ENCODE measurements around the gene KLHL22.
"Not testable (repeated sequence)": the region's sequence is repeated elsewhere in the genome, so short reads cannot be mapped to it uniquely, and the experiment has no call there.

The KLHL22 gene

DNA sequence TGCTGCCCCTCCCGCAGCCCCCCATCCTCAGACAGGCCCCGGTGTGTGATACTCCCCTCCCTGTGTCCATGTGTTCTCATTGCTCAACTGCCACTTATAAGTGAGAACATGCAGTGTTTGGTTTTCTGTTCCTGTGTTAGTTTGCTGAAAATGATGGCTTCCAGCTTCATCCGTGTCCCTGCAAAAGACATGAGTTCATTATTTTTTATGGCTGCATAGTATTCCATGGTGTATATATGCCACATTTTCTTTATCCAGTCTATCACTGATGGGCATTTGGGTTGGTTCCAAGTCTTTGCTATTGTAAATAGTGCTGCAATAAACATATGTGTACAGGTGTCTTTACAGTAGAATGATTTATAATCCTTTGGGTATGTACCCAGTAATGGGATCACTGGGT lies 80.4 kb downstream of the KLHL22 start:
- DNase-seq = not testable (repeated sequence)

DNA sequence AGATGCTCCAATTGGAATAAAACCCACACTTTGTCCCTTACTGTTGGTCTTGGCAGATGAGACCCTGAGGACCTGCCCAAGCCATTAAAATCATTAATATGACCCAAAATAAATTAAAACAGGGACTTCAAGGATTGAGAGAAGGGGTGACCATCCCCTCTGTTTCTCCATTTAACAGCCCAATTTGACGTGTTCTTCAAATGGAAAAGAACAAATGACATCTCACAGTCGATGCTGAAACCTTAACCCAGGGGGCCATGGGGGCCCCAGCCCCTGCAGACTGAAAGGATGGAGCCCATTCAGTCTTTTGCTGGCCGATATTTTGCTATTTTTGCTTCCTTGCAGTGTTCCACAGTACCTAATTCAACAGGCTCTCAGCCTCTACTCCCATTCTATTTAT lies 81.1 kb downstream of the KLHL22 start:
- no peak for DNase-seq

DNA sequence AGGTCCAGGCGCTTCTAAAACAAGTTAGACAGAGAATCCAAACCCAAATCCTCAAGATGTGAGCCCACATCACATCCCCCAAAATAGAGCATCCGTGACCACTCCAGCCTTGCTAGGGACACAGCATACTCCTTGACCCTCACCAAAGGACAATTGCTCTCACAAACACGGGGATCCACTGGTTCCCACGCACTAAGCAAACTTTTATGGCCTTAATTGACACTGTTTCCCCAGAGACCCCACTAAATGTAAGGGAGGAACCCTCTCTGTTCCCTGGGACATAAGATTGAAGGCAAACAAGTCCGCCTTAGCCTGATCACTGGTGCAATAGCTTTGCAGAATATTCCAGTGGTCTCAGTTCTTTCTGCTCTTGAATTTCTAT lies 81.5 kb downstream of the KLHL22 start:
- DNase-seq = no peak

DNA sequence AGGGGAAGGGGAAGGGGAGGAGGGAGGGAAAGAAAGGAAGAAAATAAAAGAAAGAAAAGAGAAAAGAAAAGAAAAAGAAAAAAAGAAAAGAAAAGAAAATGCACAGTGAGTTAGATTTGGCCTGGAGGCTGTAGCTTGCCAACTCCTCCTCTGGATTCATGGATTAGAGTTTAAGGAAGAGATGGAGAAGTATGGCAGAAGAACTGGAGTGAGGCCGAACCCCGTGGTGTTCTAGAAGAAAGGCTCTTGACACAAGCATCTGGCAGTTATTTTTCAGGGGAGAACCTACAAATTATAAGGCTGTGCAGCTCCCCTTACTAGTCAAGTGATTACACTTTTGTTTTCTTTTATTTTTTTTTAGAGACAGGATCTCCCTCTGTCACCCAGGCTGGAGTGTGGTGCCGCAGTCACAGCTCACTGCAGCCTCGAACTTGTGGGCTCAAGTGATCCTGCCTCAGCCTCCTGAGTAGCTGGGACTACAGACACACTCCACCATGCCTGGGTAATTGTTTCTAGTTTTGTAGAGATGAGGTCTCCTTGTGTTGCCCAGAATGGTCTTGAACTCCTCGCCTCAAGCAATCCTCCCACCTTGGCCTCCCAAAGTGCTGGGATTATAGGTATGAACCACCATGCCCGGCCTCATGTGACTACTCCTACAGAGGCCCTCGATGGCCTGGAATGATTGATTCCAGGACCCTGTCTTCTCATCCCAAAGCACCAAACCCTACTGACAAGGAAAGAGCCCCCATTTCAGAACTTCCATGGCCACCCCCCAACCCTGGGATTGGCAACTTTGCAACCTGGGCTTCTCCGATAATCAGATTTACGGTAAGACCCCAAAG lies 82.2 kb downstream of the KLHL22 start:
- DNase-seq = no peak

DNA sequence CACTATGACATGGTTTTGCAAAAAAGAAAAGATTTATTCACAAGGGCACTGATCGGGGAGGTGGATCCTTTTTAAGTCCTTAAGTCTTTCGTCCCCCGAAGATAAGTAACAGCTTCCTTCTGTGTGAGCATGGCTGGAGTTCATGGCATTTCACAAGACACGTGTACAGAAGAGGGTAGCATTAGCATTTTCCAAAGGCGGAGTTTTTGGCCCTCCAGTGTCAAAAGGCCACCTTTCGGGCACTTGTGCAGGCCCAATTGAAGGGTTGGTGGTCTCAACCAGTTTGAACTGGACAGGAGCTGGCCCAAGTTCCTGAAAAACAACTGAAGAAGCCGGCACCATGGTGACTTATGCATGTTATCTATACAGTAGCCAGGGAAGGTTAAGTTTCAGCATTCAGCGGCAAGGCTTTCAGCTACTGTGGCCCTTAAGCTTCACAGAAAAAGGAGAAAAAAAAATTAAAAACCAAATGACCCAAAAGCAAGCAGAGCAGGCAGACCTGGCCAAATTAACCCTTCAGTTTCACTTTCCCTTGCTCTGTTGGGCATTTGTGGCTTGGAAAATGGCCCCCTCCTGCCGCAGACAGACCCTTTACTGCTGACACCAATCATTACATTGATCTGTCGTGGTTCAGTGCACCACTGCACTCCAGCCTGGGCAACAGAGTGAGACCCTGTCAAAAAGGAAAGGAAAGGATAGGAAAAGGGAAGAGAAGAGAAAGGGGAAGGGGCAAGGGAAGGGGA lies 83.0 kb downstream of the KLHL22 start:
- DNase-seq = no peak

DNA sequence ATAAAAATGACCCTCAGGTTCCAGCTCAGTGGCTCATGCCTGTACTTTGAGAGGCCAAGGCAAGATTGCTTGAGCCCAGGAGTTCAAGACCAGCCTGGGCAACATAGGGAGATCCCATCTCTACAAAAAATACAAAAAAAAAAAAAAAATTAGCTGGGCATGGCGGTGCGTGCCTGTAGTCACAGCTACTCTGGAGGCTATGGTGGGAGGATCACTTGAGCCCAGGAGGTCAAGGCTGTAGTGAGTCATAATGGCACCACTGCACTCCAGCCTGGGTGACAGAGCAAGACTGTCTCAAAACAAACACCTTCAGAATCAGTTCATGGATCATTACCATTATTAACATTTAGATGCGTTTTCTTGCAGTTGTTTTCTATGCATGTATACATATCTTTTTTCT lies 86.2 kb downstream of the KLHL22 start:
- DNase-seq = not testable (repeated sequence)

DNA sequence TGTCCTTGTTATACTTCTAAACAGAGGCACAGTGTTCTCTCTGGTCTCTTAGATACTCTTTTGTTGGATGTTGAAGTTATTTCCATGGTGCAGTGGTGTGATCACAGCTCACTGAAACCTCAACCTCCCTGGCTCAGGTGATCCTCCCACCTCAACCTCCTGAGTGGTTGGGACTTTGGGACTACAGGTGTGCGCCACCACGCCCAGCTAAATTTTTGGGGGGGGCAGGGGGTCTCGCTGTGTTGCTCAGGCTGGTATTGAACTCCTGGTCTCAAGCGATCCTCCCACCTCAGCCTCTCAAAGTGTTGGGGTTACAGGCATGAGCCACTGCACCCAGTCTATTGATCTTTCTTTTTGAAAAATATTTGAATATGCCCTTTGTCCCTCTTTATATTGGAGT lies 86.7 kb downstream of the KLHL22 start:
- no peak for DNase-seq

DNA sequence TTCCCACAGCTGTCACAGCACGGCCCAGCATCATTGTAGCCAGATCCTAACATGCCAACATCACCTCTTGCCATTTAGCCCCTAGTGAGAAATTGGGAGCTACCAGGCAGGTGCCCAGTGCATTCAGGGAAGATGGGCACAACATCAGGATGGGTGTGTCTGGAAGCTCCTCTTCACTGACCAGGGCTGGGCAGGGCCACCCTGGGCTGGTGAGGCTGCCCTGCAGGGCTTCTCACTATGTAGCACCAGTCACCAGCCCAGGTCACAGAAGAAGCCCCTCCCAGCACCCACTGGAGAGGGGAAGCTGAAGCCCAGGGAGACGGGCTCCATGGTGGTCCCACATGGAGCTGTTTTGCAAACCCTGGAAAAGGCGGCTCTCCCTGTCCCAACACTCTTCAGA lies 87.8 kb downstream of the KLHL22 start:
- DNase-seq = no peak

DNA sequence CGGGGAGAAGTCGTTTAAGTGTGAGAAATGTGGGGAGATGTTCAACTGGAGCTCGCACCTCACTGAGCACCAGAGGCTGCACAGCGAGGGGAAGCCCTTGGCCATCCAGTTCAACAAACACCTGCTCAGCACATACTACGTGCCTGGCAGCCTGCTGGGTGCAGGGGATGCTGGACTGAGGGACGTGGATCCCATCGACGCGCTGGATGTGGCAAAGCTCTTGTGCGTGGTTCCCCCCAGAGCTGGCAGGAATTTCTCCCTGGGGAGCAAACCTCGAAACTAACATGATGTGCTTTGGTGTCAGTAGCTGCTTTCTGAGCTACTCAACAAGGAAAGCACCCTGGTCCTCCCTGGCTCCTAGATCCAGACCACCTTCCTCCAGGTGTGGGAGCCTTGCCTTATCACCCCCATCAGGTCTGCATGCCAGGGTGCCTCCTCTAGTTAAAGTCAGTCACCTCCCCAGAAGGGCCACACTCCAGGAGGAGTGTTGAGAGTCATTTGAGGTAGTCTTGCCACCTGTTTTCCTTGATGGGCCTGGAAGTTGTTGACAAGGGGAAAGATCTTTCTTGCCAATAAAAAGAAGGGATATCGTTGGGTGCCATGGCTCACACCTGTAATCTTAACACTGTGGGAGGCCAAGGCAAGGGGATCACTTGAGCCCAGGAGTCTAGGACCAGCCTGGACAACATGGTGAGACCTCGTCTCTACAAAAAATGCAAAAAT lies 88.7 kb downstream of the KLHL22 start:
- no peak for DNase-seq

DNA sequence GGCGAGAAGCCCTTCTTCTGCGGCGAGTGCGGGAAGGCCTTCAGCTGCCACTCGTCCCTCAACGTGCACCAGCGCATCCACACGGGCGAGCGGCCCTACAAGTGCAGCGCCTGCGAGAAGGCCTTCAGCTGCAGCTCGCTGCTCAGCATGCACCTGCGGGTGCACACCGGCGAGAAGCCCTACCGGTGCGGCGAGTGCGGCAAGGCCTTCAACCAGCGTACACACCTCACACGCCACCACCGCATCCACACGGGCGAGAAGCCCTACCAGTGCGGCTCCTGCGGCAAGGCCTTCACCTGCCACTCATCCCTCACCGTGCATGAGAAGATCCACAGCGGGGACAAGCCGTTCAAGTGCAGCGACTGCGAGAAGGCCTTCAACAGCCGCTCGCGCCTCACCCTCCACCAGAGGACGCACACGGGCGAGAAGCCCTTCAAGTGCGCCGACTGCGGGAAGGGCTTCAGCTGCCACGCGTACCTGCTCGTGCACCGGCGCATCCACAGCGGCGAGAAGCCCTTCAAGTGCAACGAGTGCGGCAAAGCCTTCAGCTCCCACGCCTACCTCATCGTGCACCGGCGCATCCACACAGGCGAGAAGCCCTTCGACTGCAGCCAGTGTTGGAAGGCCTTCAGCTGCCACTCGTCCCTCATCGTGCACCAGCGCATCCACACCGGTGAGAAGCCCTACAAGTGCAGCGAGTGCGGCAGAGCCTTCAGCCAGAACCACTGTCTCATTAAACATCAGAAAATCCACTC lies 89.5 kb downstream of the KLHL22 start:
- no peak for DNase-seq

DNA sequence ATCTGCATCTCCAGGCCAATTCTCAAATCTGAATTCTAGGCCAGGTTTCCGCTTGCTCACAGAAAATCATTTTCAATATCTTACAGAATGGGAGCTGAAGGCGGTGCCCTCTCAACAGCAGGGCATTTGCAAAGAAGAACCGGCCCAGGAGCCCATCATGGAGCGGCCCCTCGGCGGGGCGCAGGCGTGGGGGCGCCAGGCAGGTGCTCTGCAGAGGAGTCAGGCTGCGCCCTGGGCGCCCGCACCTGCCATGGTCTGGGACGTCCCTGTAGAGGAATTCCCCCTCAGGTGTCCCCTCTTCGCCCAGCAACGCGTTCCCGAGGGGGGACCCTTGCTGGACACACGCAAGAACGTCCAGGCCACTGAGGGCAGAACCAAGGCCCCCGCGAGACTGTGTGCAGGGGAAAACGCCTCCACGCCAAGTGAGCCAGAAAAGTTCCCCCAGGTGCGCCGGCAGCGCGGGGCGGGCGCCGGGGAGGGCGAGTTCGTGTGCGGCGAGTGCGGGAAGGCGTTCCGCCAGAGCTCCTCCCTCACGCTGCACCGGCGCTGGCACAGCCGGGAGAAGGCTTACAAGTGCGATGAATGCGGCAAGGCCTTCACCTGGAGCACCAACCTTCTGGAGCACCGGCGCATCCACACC lies 90.2 kb downstream of the KLHL22 start:
- no peak for DNase-seq

DNA sequence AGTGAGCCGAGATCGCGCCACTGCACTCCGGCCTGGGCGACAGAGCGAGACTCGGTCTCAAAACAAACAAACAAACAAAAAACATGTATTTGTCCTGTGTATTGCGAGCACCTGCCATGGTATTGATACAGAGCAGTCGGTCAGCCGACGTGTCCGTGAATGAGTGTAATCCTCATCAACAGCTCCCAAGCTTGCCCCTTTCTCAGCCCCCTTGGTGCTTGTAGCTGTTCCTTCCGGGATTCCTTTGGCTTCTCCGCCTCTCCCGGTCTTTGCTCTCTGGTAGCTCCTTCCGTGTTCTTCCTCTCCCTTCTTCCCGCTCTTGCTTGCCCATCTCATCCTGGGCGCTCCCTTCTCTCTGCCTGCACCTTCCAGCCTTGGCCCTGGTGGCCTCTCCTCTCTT lies 90.7 kb downstream of the KLHL22 start:
- DNase-seq = no peak

DNA sequence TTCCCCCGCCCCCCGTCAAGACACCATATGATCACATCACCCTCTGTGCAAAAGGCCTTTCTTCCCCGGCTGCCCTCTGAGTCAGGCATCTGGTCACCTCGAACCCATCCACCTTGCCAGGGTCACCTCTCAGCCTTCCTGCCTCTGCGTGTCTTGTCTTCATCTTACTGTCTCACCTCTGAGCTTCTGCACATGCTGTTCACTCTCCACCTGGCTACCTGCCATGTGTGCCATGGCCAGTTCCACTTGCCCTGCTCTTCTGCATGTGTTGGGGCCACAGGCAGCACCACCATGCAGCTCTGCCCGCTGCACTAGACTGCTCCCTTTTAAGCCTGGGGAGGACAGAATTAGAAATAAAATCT lies 91.8 kb downstream of the KLHL22 start:
- no peak for DNase-seq

DNA sequence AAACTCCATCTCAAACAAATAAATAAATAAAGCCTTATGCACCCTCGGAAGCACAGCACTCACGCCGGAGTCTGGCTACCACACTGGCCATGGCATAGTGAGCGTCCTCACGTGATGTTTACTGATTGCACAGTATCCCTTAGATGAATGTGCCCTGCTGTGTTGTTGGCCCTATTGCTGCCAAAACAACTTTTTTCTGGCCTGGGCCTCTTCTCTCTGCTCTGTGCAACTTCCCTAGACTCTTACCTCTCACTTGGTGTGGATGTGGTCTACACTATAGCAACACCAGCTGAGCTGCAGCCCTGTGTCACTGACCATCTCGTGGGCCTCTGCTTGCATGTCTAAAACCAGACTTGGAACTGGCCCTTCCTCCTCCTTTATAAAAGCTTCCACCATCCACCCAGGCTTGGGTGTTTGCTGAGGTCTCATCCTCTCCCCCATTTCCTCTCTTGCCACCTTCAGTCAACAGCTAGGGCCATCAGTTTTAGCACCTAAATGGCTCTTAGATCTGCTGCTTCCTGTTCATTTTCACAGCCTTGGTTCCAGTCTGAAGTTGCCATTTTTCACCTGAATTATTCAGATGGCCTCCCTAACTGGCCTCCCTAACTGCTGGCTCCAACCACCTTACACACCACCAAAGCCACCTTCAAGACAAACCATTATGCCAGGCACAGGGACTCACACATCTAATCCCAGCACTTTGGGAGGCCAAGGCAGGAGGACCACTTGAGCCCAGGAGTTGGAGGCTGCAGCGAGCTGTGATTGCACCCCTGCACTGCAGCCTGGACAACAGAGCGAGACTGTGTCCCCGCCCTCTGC lies 92.4 kb downstream of the KLHL22 start:
- no peak for DNase-seq

DNA sequence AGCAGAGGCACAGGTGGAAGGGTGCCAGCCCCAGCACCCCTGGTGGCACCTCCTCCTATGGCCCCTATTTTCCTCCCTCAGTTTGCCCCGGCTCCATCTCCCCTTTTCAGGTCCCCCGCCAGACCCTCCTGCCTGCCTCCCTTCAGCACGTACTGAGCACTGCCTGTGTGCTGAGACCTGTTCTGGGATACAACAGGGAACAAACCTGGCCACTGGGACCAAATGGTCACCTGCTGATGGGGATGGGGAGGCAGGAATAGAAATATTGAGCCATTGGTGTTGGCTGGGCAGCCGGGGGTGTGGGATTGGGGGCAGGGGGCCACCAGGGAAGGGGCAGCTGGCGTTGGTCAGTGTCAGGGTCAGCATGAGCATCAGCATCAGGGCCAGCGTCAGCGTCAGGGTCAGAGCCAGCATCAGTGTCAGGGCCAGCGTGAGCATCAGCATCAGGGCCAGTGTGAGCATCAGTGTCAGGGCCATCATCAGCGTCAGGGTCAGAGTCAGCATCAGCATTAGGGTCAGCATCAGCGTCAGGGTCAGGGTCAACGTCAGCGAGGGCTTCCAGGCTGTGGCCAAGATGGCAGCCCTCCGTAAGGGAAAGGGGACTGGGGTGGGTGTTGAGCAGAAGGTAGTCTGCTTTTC lies 94.1 kb downstream of the KLHL22 start:
- DNase-seq = no peak

DNA sequence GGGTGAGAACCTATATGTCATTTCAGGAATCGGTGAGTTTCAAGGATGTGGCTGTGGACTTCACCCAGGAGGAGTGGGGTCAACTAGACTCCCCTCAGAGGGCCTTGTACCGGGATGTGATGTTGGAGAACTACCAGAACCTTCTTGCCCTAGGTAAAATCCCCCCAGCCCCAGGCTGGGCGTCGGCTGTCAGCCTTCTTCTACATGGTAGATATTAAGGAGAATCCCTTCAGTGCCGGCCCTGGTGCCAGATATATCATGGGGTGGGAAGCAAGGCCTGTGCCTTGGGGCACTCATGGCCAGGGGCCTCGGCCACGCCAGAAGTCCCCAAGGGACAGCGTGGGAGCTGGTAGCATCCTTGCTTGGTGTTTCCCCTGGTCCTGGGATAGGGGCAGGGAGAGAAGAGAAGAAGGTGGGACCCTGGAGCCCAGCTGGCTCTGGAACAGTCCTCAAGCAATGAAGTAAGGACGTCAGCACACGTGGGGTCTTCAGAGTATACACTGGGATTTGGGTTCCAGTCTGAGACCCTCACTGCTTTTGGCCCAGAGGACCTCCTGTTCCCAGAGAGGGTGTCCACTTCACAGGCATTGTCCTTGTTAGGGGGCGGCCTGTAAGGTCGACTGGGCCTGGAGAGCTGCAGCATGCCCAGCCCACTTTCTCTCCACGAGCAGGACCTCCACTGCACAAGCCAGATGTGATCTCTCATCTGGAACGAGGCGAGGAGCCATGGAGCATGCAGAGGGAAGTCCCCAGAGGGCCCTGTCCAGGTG lies 94.8 kb downstream of the KLHL22 start:
- no peak for DNase-seq

DNA sequence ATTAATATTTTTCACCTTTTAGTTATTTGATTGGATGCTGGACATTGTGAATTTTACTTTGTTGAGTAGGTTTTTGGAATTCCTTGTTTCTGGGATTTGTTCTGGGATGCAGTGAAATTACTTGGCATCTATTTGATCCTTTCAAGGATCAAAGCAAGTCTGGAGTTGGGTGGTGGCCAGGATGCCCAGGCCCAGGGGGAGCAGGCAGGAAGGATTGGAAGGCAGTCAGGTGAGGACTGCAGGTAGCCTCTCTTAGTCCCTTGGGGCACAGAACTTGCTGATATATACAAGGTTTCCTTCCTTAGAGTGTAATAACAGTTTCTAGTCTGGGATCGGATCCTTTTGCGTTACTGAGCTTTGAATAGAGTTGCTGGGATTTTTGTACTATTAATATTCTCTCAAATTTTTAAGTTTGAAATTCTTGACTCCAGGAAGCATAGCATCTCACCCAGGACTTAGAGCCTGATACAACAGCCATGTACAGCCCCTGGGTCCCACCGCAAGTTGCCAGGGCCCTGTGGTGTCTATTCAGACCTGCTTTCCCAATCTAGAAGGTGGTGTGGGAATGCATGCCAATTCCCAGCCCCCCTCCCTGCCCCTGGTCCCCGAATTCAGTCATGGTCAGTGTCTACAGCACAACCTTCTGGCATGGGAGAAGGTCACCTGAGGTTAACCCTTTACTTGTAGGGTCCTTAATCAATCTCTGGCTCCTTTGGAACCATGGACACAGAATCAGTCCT lies 95.6 kb downstream of the KLHL22 start:
- no peak for DNase-seq

DNA sequence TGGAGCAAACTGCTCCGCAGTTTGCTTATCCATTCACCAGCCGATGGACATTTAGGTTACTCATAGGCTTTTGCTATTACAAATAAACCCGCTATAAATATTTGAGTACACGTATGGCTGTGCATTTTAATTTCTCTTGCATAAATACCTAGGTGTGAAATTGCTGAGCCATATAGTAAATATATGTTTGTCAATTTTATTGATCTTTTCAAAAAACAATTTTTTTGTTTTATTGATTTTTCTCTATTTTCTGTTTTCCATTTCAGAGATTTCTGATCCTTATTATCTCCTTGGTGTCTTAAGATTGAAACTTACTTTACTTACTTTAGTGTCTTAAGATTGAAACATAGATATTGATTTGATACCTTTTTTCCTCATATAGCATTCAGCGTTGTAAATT lies 97.2 kb downstream of the KLHL22 start:
- no peak for DNase-seq

DNA sequence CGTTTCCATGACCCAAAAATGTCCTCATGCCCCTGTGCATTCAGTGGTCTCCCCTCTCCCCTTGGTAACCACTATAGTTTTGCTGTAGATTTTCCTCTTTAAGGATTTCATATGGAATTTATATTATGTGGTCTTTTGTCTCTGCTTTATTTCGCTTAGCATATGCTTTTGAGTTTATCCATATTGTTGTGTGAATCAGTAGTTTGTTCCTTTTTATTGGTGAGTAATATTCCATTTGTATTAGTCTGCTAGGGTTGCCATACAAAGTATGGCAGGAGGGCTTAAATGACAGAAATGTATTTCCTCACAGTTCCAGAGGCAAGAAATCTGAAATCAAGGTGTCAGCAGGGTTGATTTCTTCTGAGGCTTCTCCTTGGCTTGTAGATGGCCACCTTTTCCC lies 98.1 kb downstream of the KLHL22 start:
- DNase-seq = no peak

DNA sequence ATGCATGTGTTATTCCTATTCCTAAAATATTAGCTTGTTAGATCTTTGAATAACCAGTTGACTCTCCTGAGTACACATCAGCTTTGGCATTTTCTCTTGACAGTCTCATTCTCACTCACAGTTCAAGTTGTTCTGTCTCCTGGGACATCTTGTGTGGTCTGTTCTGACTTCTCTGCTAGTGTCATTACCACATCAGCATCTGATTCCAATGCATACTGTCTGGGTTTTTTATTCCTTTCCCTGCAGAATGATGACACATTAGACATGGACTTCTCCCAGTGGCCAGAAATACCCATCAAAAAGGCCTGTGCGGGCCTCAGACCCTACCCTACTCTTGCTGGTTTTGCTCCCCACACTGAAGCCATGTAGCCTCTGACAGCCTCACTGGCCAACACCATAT lies 99.0 kb downstream of the KLHL22 start:
- DNase-seq = no peak
